Liver (tissue), 9 donors: ENCODE data around the gene OTOF. TPM values are rescaled to one million over a fixed set of nuclear protein-coding genes. Genes with fewer than 3 reads are reported as not detected.

Source experiments
- DNase-seq: peaks from one replicate; pipeline ENCODE4 v3.0.0-alpha.2; 2017; ENCODE audit warnings: low spot score
- H3K27ac ChIP-seq, 2 donors: one replicate each; pipeline ENCODE4 v1.7.0; 2013; ENCODE audit warnings: inconsistent platforms in 2 of 2, low read length in 2 of 2, control low read depth in 1 of 2, low read depth in 1 of 2, mild to moderate bottlenecking in 1 of 2
- H3K27me3 ChIP-seq, 4 donors: one replicate each; pipeline versions ENCODE4 v1.6.1 to v1.7.0; 2013; ENCODE audit warnings: low read length in 3 of 4, inconsistent platforms in 1 of 4, mild to moderate bottlenecking in 1 of 4, moderate library complexity in 1 of 4; ENCODE audit not compliant: control insufficient read depth in 4 of 4, insufficient read depth in 4 of 4
- H3K36me3 ChIP-seq, 4 donors: one replicate each; pipeline versions ENCODE4 v1.6.1 to v1.7.0; 2013; ENCODE audit warnings: low read length in 3 of 4, mild to moderate bottlenecking in 3 of 4, low read depth in 1 of 4, moderate library complexity in 1 of 4; ENCODE audit not compliant: control insufficient read depth in 4 of 4, insufficient read depth in 3 of 4
- H3K4me1 ChIP-seq, 4 donors: one replicate each; pipeline versions ENCODE4 v1.6.1 to v1.7.0; 2013; ENCODE audit warnings: low read length in 3 of 4, mild to moderate bottlenecking in 3 of 4, moderate library complexity in 1 of 4; ENCODE audit not compliant: control insufficient read depth in 4 of 4, insufficient read depth in 4 of 4
- H3K4me3 ChIP-seq, 3 donors: one replicate each; pipeline versions ENCODE4 v1.6.1 to v1.7.0; 2013; ENCODE audit warnings: low read length in 3 of 3, control low read depth in 1 of 3, low read depth in 1 of 3, mild to moderate bottlenecking in 1 of 3
- H3K9ac ChIP-seq, 2 donors: one replicate each; pipeline ENCODE4 v1.7.0; 2013; ENCODE audit warnings: low read length in 2 of 2, mild to moderate bottlenecking in 2 of 2, moderate library complexity in 2 of 2, control low read depth in 1 of 2, low read depth in 1 of 2
- H3K9me3 ChIP-seq, 4 donors: one replicate each; pipeline versions ENCODE4 v1.6.1 to v1.7.0; 2013; ENCODE audit warnings: low read length in 3 of 4; ENCODE audit not compliant: control insufficient read depth in 4 of 4
- EGR1 ChIP-seq, 2 donors: IDR thresholded peaks; 2 replicates each; pipeline ENCODE4 v1.6.1; 2016 to 2018; ENCODE audit warnings: antibody characterized with exemption in 2 of 2, low read depth in 2 of 2
- FOXA1 ChIP-seq: IDR thresholded peaks from 2 replicates; pipeline ENCODE4 v1.6.1; 2016; ENCODE audit warnings: antibody characterized with exemption
- FOXA2 ChIP-seq: IDR thresholded peaks from 2 replicates; pipeline ENCODE4 v1.6.1; 2016; ENCODE audit warnings: antibody characterized with exemption
- GABPA ChIP-seq, 2 donors: IDR thresholded peaks in 1 of 2; conservative IDR thresholded peaks in 1 of 2; 2 replicates each; pipeline ENCODE4 v1.6.1; 2016; ENCODE audit warnings: antibody characterized with exemption in 2 of 2, mild to moderate bottlenecking in 1 of 2, moderate library complexity in 1 of 2
- HNF4A ChIP-seq, 2 donors: conservative IDR thresholded peaks; 2 replicates each; pipeline ENCODE4 v1.6.1; 2016; ENCODE audit warnings: antibody characterized with exemption in 2 of 2, mild to moderate bottlenecking in 2 of 2
- HNF4G ChIP-seq: IDR thresholded peaks from 2 replicates; pipeline ENCODE4 v1.6.1; 2016; ENCODE audit warnings: antibody characterized with exemption
- JUND ChIP-seq, 2 donors: IDR thresholded peaks; 2 replicates each; pipeline ENCODE4 v1.6.1; 2016; ENCODE audit warnings: antibody characterized with exemption in 2 of 2
- NR2F2 ChIP-seq: IDR thresholded peaks from 2 replicates; pipeline ENCODE4 v1.6.1; 2016; ENCODE audit warnings: antibody characterized with exemption
- RAD21 ChIP-seq, 2 donors: IDR thresholded peaks; 2 replicates each; pipeline ENCODE4 v1.6.1; 2016; ENCODE audit warnings: antibody characterized with exemption in 2 of 2, mild to moderate bottlenecking in 2 of 2
- REST ChIP-seq: IDR thresholded peaks from 2 replicates; pipeline ENCODE4 v1.6.1; 2016; ENCODE audit warnings: antibody characterized with exemption, mild to moderate bottlenecking
- RXRA ChIP-seq, 2 donors: IDR thresholded peaks; 2 replicates each; pipeline ENCODE4 v1.6.1; 2017 to 2018; ENCODE audit warnings: antibody characterized with exemption in 2 of 2, mild to moderate bottlenecking in 1 of 2
- SP1 ChIP-seq: IDR thresholded peaks from 2 replicates; pipeline ENCODE4 v1.6.1; 2018; ENCODE audit warnings: antibody characterized with exemption, mild to moderate bottlenecking
- TAF1 ChIP-seq: conservative IDR thresholded peaks from 2 replicates; pipeline ENCODE4 v1.6.1; 2016; ENCODE audit warnings: antibody characterized with exemption, mild to moderate bottlenecking
- YY1 ChIP-seq: IDR thresholded peaks from 2 replicates; pipeline ENCODE4 v1.6.1; 2016; ENCODE audit warnings: antibody characterized with exemption, mild to moderate bottlenecking
- ZBTB33 ChIP-seq: IDR thresholded peaks from 2 replicates; pipeline ENCODE4 v1.6.1; 2016; ENCODE audit warnings: antibody characterized with exemption
- WGBS: extraction: QIAGEN DNeasy Blood & Tissue Kit; methylation state at CpG from one replicate; pipeline ENCODE4 v1.1.7; 2013; 5-methylcytosine and 5-hydroxymethylcytosine counted together
- polyA plus RNA-seq, 2 donors: library from polyadenylated mRNA; stranded (reverse) in 1 of 2; unstranded in 1 of 2; fragments of 200-250 nt in 1 of 2; fragments of >200 nt in 1 of 2; fragmentation: Nextera tagmentation in 1 of 2; extraction: Ambion mirVana in 1 of 2; gene quantifications; one replicate each; pipeline versions ENCODE4 v1.2.1 to v1.2.3, GENCODE V29; 2013 to 2015
- total RNA-seq, 2 donors: library from RNA; depleted of rRNA; stranded (reverse); fragments of >200 nt; gene quantifications; one replicate each; pipeline ENCODE4 v1.2.3, GENCODE V29; 2014
- TF ChIP-seq, protein P1 (sequence below): fragments of 150-350 bp; IDR thresholded peaks from 2 replicates; pipeline ENCODE4 v1.5.1; 2017; ENCODE audit warnings: improper control_type of control experiment, low read depth, low read length; ENCODE audit not compliant: missing input control
- TF ChIP-seq, protein P2 (sequence below): IDR thresholded peaks from 2 replicates; pipeline ENCODE4 v1.6.1; 2016; ENCODE audit warnings: antibody characterized with exemption
- TF ChIP-seq, protein P3 (sequence below): IDR thresholded peaks from 2 replicates; pipeline ENCODE4 v1.6.1; 2016; ENCODE audit warnings: antibody characterized with exemption
- donor health status: healthy.
- donor health status: healthy.
- donor health status: healthy.
- donor health status: healthy.
- donor health status: healthy.

OTOF gene
- total and polyA plus RNA-seq, 4 donors = 0.06 to 0.28 (median 0.07) TPM; not detected in 1

- no peaks in the 10 kb centered on the region for H3K36me3 ChIP-seq
- TF ChIP-seq HNF4G (no peak), YY1 (no peak), GABPA (IDR thresholded peaks at IDR 0.05 in 1 of 2, conservative IDR thresholded peaks at IDR 0.05 in 1 of 2) (no peak), SP1 (no peak), NR2F2 (no peak), RXRA (IDR thresholded peaks at IDR 0.05) (no peak), ZBTB33 (no peak), TAF1 (no peak), RAD21 (IDR thresholded peaks at IDR 0.05) (peak; percentile 52 to 71), FOXA2 (no peak), EGR1 (IDR thresholded peaks at IDR 0.05; ENCODE audit: low read depth in 2 of 2) (no peak), HNF4A (conservative IDR thresholded peaks at IDR 0.05) (no peak), FOXA1 (no peak), JUND (IDR thresholded peaks at IDR 0.05) (no peak), REST (no peak)
- TF ChIP-seq, protein P1, sequence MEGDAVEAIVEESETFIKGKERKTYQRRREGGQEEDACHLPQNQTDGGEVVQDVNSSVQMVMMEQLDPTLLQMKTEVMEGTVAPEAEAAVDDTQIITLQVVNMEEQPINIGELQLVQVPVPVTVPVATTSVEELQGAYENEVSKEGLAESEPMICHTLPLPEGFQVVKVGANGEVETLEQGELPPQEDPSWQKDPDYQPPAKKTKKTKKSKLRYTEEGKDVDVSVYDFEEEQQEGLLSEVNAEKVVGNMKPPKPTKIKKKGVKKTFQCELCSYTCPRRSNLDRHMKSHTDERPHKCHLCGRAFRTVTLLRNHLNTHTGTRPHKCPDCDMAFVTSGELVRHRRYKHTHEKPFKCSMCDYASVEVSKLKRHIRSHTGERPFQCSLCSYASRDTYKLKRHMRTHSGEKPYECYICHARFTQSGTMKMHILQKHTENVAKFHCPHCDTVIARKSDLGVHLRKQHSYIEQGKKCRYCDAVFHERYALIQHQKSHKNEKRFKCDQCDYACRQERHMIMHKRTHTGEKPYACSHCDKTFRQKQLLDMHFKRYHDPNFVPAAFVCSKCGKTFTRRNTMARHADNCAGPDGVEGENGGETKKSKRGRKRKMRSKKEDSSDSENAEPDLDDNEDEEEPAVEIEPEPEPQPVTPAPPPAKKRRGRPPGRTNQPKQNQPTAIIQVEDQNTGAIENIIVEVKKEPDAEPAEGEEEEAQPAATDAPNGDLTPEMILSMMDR = peak; percentile 44
- TF ChIP-seq, protein P2, sequence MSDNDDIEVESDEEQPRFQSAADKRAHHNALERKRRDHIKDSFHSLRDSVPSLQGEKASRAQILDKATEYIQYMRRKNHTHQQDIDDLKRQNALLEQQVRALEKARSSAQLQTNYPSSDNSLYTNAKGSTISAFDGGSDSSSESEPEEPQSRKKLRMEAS = no peak
- TF ChIP-seq, protein P3, sequence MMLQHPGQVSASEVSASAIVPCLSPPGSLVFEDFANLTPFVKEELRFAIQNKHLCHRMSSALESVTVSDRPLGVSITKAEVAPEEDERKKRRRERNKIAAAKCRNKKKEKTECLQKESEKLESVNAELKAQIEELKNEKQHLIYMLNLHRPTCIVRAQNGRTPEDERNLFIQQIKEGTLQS = no peak
- H3K27me3 ChIP-seq = no peaks in the 10 kb centered on the region
- peak overlapping the region in 1 of 3 donors; percentile 30 for H3K4me3 ChIP-seq
- H3K4me1 ChIP-seq = peaks cover 0 to 8% (median 5%) of the 10 kb centered on the region in 4 donors
- H3K9me3 ChIP-seq = no peaks in the 10 kb centered on the region
- H3K27ac ChIP-seq = no peak overlapping the region
- peak; percentile 70 for DNase-seq
- H3K9ac ChIP-seq = no peak overlapping the region
- WGBS = 8% methylated on average over 41 of the region's 41 CpGs
Observed at GRCh38 chr2:26503231-26503880, 25.4 kb upstream of the OTOF start.
